PC-3 (cell line): Measurements from ENCODE around the gene ANKRD49. TPM values are rescaled to one million over a fixed set of nuclear protein-coding genes. Genes with fewer than 3 reads are reported as not detected.

Experiments used
- ATAC-seq: fragments of 200-7000 bp; cut with Tn5 transposase; 2 replicates; pipeline ENCODE4 v1.9.1; 2020; ENCODE audit warnings: mild to moderate bottlenecking, moderate library complexity
- BruUV-seq: library from RNA; stranded (reverse); fragments of 400-500 nt; replicated peaks from 2 replicates; lab custom pipeline; 2021; lab: Mats Ljungman, UMichigan
- CTCF ChIA-PET: fragments of 300-600 bp; sonication (Branson Sonifier 250); formaldehyde crosslinking; loops from one replicate; lab custom pipeline; 2022; ENCODE audit warnings: antibody characterized with exemption; lab: Charles Lee
- POLR2A ChIA-PET: fragments of 300-600 bp; sonication (Branson Sonifier 250); formaldehyde crosslinking; loops from one replicate; lab custom pipeline; 2022; ENCODE audit warnings: antibody characterized with exemption; ENCODE audit not compliant: unreplicated experiment; lab: Charles Lee
- DNase-seq: peaks from one replicate; pipeline ENCODE4 v3.0.0-alpha.2; 2015
- H2AFZ ChIP-seq: fragments of 300-600 bp; sonication (generic); 2 replicates; pipeline ENCODE4 v1.6.0; 2016; ENCODE audit warnings: antibody characterized with exemption, low read length
- H3F3A ChIP-seq: fragments of 300-600 bp; sonication (generic); one replicate; pipeline ENCODE4 v1.6.0; 2017; ENCODE audit warnings: antibody characterized with exemption, low read length, control low read depth, mild to moderate bottlenecking; ENCODE audit not compliant: unreplicated experiment
- H3K27ac ChIP-seq: fragments of 300-600 bp; sonication (generic); 2 replicates; pipeline ENCODE4 v1.5.1; 2016; ENCODE audit warnings: mild to moderate bottlenecking, low read length
- H3K27me3 ChIP-seq: fragments of 300-600 bp; sonication (generic); 2 replicates; pipeline ENCODE4 v1.6.1; 2016; ENCODE audit warnings: low read length, mixed read lengths
- H3K36me3 ChIP-seq: fragments of 300-600 bp; sonication (generic); 2 replicates; pipeline ENCODE4 v1.6.1; 2016; ENCODE audit warnings: low read depth, mixed run types, low read length, mixed read lengths
- H3K4me1 ChIP-seq: fragments of 300-600 bp; sonication (generic); 2 replicates; pipeline ENCODE4 v1.5.1; 2016; ENCODE audit warnings: low read length; ENCODE audit not compliant: insufficient read depth
- H3K4me2 ChIP-seq: fragments of 300-600 bp; sonication (generic); 2 replicates; pipeline ENCODE4 v1.6.0; 2016; ENCODE audit warnings: low read length
- H3K4me3 ChIP-seq: fragments of 300-600 bp; sonication (generic); 2 replicates; pipeline ENCODE4 v1.5.1; 2016; ENCODE audit warnings: mild to moderate bottlenecking, low read length, mixed read lengths
- H3K79me2 ChIP-seq: fragments of 300-600 bp; sonication (generic); 2 replicates; pipeline ENCODE4 v1.6.1; 2017; ENCODE audit warnings: low read length, mixed read lengths
- H3K9ac ChIP-seq: fragments of 300-600 bp; sonication (generic); 2 replicates; pipeline ENCODE4 v1.6.0; 2016; ENCODE audit warnings: mild to moderate bottlenecking, low read length
- H3K9me2 ChIP-seq: fragments of 300-600 bp; sonication (generic); replicated peaks from 2 replicates; pipeline ENCODE4 v1.6.1; 2016; ENCODE audit warnings: mixed run types, low read length, mixed read lengths
- H3K9me3 ChIP-seq: fragments of 300-600 bp; sonication (generic); 2 replicates; pipeline ENCODE4 v1.6.1; 2016; ENCODE audit warnings: low read length, mixed read lengths
- H4K20me1 ChIP-seq: fragments of 300-600 bp; sonication (generic); 2 replicates; pipeline ENCODE4 v1.6.1; 2016; ENCODE audit warnings: low read length, mixed read lengths
- CTCF ChIP-seq: fragments of 300-600 bp; sonication (generic); conservative IDR thresholded peaks from 2 replicates; pipeline ENCODE4 v1.5.1; 2017; ENCODE audit warnings: antibody characterized with exemption, low read depth, mild to moderate bottlenecking, low read length
- EZH2 ChIP-seq: fragments of 300-600 bp; sonication (generic); IDR thresholded peaks from one replicate; pipeline ENCODE4 v1.6.1; 2017; ENCODE audit warnings: antibody characterized with exemption, mild to moderate bottlenecking, low read length; ENCODE audit not compliant: unreplicated experiment
- EZH2phosphoT487 ChIP-seq: fragments of 300-600 bp; sonication (generic); IDR thresholded peaks from 2 replicates; pipeline ENCODE4 v1.6.1; 2018; ENCODE audit warnings: mild to moderate bottlenecking, antibody characterized with exemption, low read length, borderline replicate concordance
- intact Hi-C: fragments of 100-400 bp; cut with micrococcal nuclease; formaldehyde crosslinking; loops from 2 replicates; pipeline ENCODE4 v1.9.0; 2023
- total RNA-seq: library from RNA; depleted of rRNA; stranded (reverse); fragments of >200 nt; gene quantifications from 2 replicates; pipeline ENCODE4 v1.2.3, GENCODE V29; 2014

ANKRD49 gene
- total RNA-seq, 1 experiment from 2014 or later: 9.0 TPM

GRCh38 chr11:94533206-94533605, 39.4 kb downstream of the ANKRD49 start:
- Histone ChIP-seq H3K4me2 (no peak overlapping the region), H3K9ac (no peak overlapping the region), H3K79me2 (no peaks in the 10 kb centered on the region), H3K27ac (no peak overlapping the region), H2AFZ (no peak overlapping the region), H3F3A (no peaks in the 10 kb centered on the region), H3K4me3 (no peak overlapping the region), H4K20me1 (no peaks in the 10 kb centered on the region), H3K36me3 (no peaks in the 10 kb centered on the region), H3K9me3 (no peaks in the 10 kb centered on the region), H3K27me3 (no peaks in the 10 kb centered on the region), H3K9me2 (no peaks in the 10 kb centered on the region), H3K4me1 (peaks cover 21% of the 10 kb centered on the region)
- ChIA-PET CTCF (no interaction called here), POLR2A (interaction anchor here (0.6 kb wide), 1 partner anchor 12 kb away, joined by 3 read pairs; no protein-coding TSS in a partner anchor)
- TF ChIP-seq EZH2phosphoT487: no peak
- no peak for ATAC-seq
- no peak for DNase-seq
- intact Hi-C loops: loop anchor here (10.0 kb wide), 2 partner anchors 232 to 352 kb away; partner anchors contain the start of gene AMOTL1
- no TSS peak for BruUV-seq

- Histone ChIP-seq H3F3A (no peaks in the 10 kb centered on the region), H3K27ac (no peak overlapping the region), H3K36me3 (no peaks in the 10 kb centered on the region), H3K4me3 (no peak overlapping the region), H3K9me2 (no peaks in the 10 kb centered on the region), H3K4me2 (no peak overlapping the region), H4K20me1 (no peaks in the 10 kb centered on the region), H3K79me2 (no peaks in the 10 kb centered on the region), H3K4me1 (peaks cover 21% of the 10 kb centered on the region), H2AFZ (no peak overlapping the region), H3K9ac (no peak overlapping the region), H3K27me3 (no peaks in the 10 kb centered on the region), H3K9me3 (no peaks in the 10 kb centered on the region)
- CTCF ChIA-PET: no interaction called here
- BruUV-seq: no TSS peak
- POLR2A ChIA-PET: no interaction called here
- DNase-seq (no peak), ATAC-seq (no peak)
- TF ChIP-seq CTCF (no peak), EZH2 (no peak), EZH2phosphoT487 (no peak)
- intact Hi-C loops: loop anchor here (10.0 kb wide), 2 partner anchors 231 to 351 kb away; partner anchors contain the start of gene AMOTL1
These were observed 40.2 kb downstream of the ANKRD49 start for GRCh38 chr11:94533696-94534630.

GRCh38 chr11:94536386-94536785, 42.6 kb downstream of the ANKRD49 start:
- ChIA-PET POLR2A (no interaction called here), CTCF (interaction anchor here (1.1 kb wide), 2 partner anchors 15 to 31 kb away, joined by 3 to 4 read pairs; no protein-coding TSS in a partner anchor)
- H3K27me3 ChIP-seq: no peaks in the 10 kb centered on the region
- no peak overlapping the region for H3K9ac ChIP-seq
- no peaks in the 10 kb centered on the region for H3K79me2 ChIP-seq
- H3F3A ChIP-seq: no peaks in the 10 kb centered on the region
- intact Hi-C loops: loop anchor here (10.0 kb wide), 2 partner anchors 228 to 348 kb away; partner anchors contain the start of gene AMOTL1
- no TSS peak for BruUV-seq
- peak; percentile 62 for ATAC-seq
- H3K27ac ChIP-seq: peak overlapping the region; percentile 22; the same call in 1 of the 2 replicates
- H2AFZ ChIP-seq: no peak overlapping the region
- peak overlapping the region; percentile 73 for H3K4me2 ChIP-seq
- no peak for TF ChIP-seq CTCF
- no peak for TF ChIP-seq EZH2
- DNase-seq: peak; percentile 59
- H3K4me3 ChIP-seq: no peak overlapping the region
- no peaks in the 10 kb centered on the region for H3K9me3 ChIP-seq
- H3K4me1 ChIP-seq: peaks cover 26% of the 10 kb centered on the region
- no peaks in the 10 kb centered on the region for H3K9me2 ChIP-seq
- H3K36me3 ChIP-seq: no peaks in the 10 kb centered on the region
- no peaks in the 10 kb centered on the region for H4K20me1 ChIP-seq
